BJ (cell line): ENCODE measurements around the gene GLI3. TPM values are rescaled to one million over a fixed set of nuclear protein-coding genes. Genes with fewer than 3 reads are reported as not detected.

Experiments
- CTCF ChIA-PET: fragments of 350-600 bp; formaldehyde crosslinking; extraction: SDS; loops from one replicate; lab custom pipeline; 2021; ENCODE audit warnings: antibody characterized with exemption, inconsistent platforms; lab: Yijun Ruan, JAX
- POLR2A ChIA-PET: fragments of 300-600 bp; sonication (Branson Sonifier 250); formaldehyde crosslinking; extraction: SDS; loops from one replicate; lab custom pipeline; 2021; ENCODE audit warnings: antibody characterized with exemption; lab: Charles Lee
- DNase-seq: peaks from one replicate; pipeline ENCODE4 v3.0.0-alpha.2; 2011; ENCODE audit warnings: low read depth
- H3K27me3 ChIP-seq: 2 replicates; pipeline ENCODE4 v1.6.0; 2011; ENCODE audit warnings: low read length; ENCODE audit not compliant: control insufficient read depth, insufficient read depth
- H3K36me3 ChIP-seq: 2 replicates; pipeline ENCODE4 v1.5.1; 2011; ENCODE audit warnings: low read length; ENCODE audit not compliant: control insufficient read depth, insufficient read depth
- H3K4me3 ChIP-seq: 2 replicates; pipeline ENCODE4 v1.5.1; 2011; ENCODE audit warnings: low read depth, mild to moderate bottlenecking, control low read depth, low read length
- CTCF ChIP-seq: IDR thresholded peaks from 2 replicates; pipeline ENCODE4 v1.5.1; 2011; ENCODE audit warnings: low read depth, mild to moderate bottlenecking, control low read depth, inconsistent platforms, low read length, moderate library complexity; ENCODE audit not compliant: insufficient read depth
- polyA plus RNA-seq: library from polyadenylated mRNA; depleted of rRNA; stranded (reverse); fragments of >200 nt; gene quantifications from 2 replicates; pipeline ENCODE4 v1.2.3, GENCODE V29; 2011

The GLI3 gene
- polyA plus RNA-seq, 1 experiment = 5.1 TPM

- POLR2A ChIA-PET = no interaction called here
- no peak for DNase-seq
- Histone ChIP-seq H3K27me3 (no peaks in the 10 kb centered on the region), H3K4me3 (no peak overlapping the region), H3K36me3 (no peaks in the 10 kb centered on the region)
- TF ChIP-seq CTCF = no peak
- CTCF ChIA-PET = interaction anchor here (1.3 kb wide), 1 partner anchor 18 kb away, joined by 3 read pairs; no protein-coding TSS in a partner anchor
These were observed 99.1 kb downstream of the GLI3 start for GRCh38 chr7:42137941-42138340.

GRCh38 chr7:42137431-42137830 lies 99.6 kb downstream of the GLI3 start:
- H3K4me3 ChIP-seq = no peak overlapping the region
- CTCF ChIA-PET = interaction anchor here (1.3 kb wide), 1 partner anchor 18 kb away, joined by 3 read pairs; no protein-coding TSS in a partner anchor
- DNase-seq = no peak
- no peak for TF ChIP-seq CTCF
- POLR2A ChIA-PET = interaction anchor here (0.6 kb wide), 1 partner anchor 53 kb away, joined by 3 read pairs; no protein-coding TSS in a partner anchor
- H3K36me3 ChIP-seq = no peaks in the 10 kb centered on the region
- no peaks in the 10 kb centered on the region for H3K27me3 ChIP-seq

GRCh38 chr7:42135728-42136127 lies 101.3 kb downstream of the GLI3 start:
- CTCF ChIA-PET = interaction anchor here (1.4 kb wide), 1 partner anchor 158 kb away, joined by 3 read pairs; no protein-coding TSS in a partner anchor
- POLR2A ChIA-PET = no interaction called here
- no peaks in the 10 kb centered on the region for H3K27me3 ChIP-seq

GRCh38 chr7:42134276-42134876 lies 102.6 kb downstream of the GLI3 start:
- no peak for TF ChIP-seq CTCF
- CTCF ChIA-PET = interaction anchor here (1.0 to 1.4 kb wide), 3 partner anchors 157 to 191 kb away, joined by 3 read pairs; no protein-coding TSS in a partner anchor
- no peak for DNase-seq
- POLR2A ChIA-PET = no interaction called here
- no peaks in the 10 kb centered on the region for H3K36me3 ChIP-seq
- H3K4me3 ChIP-seq = no peak overlapping the region
- no peaks in the 10 kb centered on the region for H3K27me3 ChIP-seq

More at GRCh38 chr7:42135728-42136127, 101.3 kb downstream of the GLI3 start:
- no peak for TF ChIP-seq CTCF
- no peaks in the 10 kb centered on the region for H3K36me3 ChIP-seq
- H3K4me3 ChIP-seq = no peak overlapping the region
- no peak for DNase-seq

- POLR2A ChIA-PET = no interaction called here
These were observed 103.7 kb downstream of the GLI3 start for GRCh38 chr7:42133321-42133720.

More at GRCh38 chr7:42133321-42133720, 103.7 kb downstream of the GLI3 start:
- Histone ChIP-seq H3K36me3 (no peaks in the 10 kb centered on the region), H3K4me3 (no peak overlapping the region), H3K27me3 (no peaks in the 10 kb centered on the region)
- TF ChIP-seq CTCF = no peak
- CTCF ChIA-PET = interaction anchor here (0.7 to 1.1 kb wide), 3 partner anchors 12 to 166 kb away, joined by 3 to 4 read pairs (median 3); no protein-coding TSS in a partner anchor
- DNase-seq = no peak
